GM12865 (cell line): ENCODE data around the gene KCNK6.

Experiments used
- DNase-seq: peaks from one replicate; pipeline ENCODE4 v3.0.0; 2010; ENCODE audit warnings: low read depth
- H3K4me3 ChIP-seq: 2 replicates; pipeline ENCODE4 v1.5.1; 2011; ENCODE audit warnings: mild to moderate bottlenecking, low read depth, low read length, control low read depth
- TF ChIP-seq, protein P1 (sequence below): IDR thresholded peaks from 2 replicates; pipeline ENCODE4 v1.5.1; 2011; ENCODE audit warnings: low read length, control low read depth, low read depth, inconsistent platforms; ENCODE audit not compliant: insufficient read depth; ENCODE audit errors: missing control alignments

KCNK6 gene

GRCh38 chr19:38319421-38320258 lies at the start of gene KCNK6:
Gene KCNK6, plus strand, starts transcription at chr19:38319845. Its CDS starts 106 bp downstream, at chr19:38319951.
- H3K4me3 ChIP-seq, result peak within 1 kb of the TSS; percentile 59
- TF ChIP-seq, protein P1, sequence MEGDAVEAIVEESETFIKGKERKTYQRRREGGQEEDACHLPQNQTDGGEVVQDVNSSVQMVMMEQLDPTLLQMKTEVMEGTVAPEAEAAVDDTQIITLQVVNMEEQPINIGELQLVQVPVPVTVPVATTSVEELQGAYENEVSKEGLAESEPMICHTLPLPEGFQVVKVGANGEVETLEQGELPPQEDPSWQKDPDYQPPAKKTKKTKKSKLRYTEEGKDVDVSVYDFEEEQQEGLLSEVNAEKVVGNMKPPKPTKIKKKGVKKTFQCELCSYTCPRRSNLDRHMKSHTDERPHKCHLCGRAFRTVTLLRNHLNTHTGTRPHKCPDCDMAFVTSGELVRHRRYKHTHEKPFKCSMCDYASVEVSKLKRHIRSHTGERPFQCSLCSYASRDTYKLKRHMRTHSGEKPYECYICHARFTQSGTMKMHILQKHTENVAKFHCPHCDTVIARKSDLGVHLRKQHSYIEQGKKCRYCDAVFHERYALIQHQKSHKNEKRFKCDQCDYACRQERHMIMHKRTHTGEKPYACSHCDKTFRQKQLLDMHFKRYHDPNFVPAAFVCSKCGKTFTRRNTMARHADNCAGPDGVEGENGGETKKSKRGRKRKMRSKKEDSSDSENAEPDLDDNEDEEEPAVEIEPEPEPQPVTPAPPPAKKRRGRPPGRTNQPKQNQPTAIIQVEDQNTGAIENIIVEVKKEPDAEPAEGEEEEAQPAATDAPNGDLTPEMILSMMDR, result no peak
- peak; percentile 26 for DNase-seq

DNA sequence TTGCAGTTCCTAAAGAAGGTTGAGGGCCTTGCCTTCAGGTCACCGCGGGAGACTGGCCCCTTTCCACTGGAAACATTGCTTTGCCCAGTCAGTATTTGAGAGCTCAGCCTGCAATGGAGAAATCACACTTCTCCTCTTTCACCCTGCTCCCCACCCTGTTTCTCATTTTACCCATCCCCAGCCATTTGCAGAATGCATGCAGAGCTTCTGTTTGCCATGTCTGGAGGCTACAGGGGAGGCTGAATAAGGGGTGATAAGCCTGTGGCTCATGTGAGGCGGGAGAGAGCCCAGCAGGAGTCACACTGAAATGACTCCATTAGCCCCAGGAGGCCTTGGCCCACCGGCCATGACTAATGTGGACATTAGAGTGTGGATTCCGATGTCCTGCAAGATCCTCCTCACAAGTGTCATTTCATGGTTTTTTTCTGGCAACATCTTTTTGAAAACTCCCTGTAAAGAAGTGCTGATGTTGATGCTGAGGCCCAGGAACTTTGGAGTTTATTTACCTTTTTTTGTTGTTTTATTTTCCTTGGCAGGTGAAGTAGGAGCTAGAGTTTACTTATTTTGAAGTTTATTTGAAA lies 49.0 kb upstream of the KCNK6 start:
- no peak for DNase-seq
- no peak overlapping the region for H3K4me3 ChIP-seq
- TF ChIP-seq, protein P1, result no peak

GRCh38 chr19:38273499-38273898 lies 46.1 kb upstream of the KCNK6 start:
- DNase-seq, result no peak
- H3K4me3 ChIP-seq, result no peak overlapping the region
- TF ChIP-seq, protein P1, result no peak

DNA sequence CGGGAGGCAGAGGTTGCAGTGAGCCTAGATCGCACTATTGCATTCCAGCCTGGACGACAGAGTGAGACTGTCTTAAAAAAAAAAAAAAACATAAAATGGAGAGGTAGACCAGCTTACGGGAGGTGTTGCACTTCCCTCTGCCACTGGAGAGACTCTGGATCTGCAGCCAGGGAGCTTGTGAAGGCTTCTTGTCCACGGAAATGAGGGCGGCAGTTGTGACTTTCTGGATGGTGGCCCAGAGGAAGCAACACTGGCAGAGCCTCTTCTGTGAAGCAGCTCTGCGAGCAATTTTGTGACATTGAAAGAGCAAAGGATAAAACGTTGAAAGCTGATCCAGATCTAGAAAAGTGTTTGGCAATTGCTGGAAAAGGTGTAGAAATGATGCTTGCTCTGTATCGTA lies 44.9 kb upstream of the KCNK6 start:
- TF ChIP-seq, protein P1, result no peak
- no peak for DNase-seq
- no peak overlapping the region for H3K4me3 ChIP-seq

GRCh38 chr19:38276942-38277517 lies 42.6 kb upstream of the KCNK6 start:
- no peak for DNase-seq
- H3K4me3 ChIP-seq, result no peak overlapping the region
- TF ChIP-seq, protein P1, result no peak

GRCh38 chr19:38277549-38277948 lies 42.1 kb upstream of the KCNK6 start:
- no peak for DNase-seq
- H3K4me3 ChIP-seq, result no peak overlapping the region
- TF ChIP-seq, protein P1, result no peak
